Colon (tissue), 2 donors: ENCODE results near the gene KCNC4.

ENCODE experiments used
- FAIRE-seq: peaks from 2 replicates; lab custom pipeline; 2012; peaks lifted over from hg19 to GRCh38; lab: Jason Lieb, UNC
- donor health status: control.
- donor health status: control.

The KCNC4 gene

DNA sequence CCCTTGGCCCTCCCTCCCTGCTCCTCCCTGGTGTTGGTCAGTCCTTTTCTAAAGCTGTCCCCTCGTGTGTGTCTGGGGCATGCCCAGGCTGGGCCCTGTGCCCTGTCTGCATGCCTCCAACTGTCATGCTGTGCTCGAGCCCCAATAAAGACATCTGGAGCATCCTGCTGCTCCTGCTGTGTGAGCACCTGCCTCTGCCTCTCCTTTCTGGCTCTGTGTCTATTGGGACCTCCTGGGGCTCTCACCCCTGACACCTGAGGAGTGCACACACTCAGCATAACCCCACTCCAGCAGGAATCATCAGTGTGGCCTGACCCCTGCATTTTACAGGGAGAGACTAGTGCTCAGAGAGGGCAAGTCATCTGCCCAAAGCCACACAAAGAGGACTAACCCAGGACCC lies 23.7 kb downstream of the KCNC4 start:
- no peak for FAIRE-seq

DNA sequence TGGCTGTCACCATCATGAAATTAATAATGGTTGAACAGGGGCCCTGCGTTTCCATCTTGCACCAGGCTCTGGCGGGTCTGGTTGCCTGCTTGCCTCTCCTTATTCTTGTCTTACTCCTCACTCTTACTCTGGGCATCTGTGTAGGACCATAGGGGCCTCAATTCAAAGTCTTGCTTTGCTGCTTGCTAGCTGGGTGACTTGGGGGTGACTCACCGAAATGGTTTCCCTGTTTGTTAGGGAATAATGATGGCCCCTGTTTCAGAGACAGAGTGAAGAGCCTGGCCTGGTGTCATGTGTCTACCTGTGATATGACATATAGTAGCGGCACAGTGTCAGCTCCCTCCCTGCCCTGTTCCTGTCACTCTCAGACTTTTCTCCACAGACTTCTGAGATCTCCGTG lies 24.6 kb downstream of the KCNC4 start:
- FAIRE-seq: no peak

DNA sequence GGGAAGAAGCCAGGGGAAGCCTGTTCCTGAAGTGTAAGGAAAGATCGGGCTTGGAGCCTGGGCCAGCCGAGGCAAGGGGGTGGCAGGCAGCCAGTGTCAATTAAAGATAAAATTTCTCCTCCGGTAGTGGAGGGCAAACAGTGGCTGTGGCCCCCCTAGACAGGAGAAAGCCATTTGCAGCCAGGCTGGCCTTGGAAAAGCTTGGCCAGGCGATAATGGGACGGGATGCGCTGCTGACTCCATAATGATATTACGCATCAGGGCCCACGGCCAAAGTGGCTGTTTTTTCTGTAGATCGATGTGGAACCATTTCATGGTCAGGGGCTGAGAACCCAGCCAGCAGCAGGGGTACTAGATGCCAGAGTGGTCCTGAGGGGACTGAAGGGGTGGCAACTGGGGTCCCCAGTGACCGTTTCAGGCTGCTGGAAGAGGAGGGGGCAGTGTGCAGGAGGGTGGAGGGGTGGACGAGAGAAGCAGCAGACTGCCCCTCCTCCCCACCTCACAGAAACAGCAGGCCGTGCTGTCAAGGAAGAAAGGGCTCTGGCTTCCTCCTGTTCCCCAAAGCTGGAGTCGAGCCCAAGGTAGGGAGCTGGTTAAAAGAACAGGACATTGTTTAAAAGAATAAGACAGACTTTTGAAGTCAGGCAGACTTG lies 25.2 kb downstream of the KCNC4 start:
- no peak for FAIRE-seq

DNA sequence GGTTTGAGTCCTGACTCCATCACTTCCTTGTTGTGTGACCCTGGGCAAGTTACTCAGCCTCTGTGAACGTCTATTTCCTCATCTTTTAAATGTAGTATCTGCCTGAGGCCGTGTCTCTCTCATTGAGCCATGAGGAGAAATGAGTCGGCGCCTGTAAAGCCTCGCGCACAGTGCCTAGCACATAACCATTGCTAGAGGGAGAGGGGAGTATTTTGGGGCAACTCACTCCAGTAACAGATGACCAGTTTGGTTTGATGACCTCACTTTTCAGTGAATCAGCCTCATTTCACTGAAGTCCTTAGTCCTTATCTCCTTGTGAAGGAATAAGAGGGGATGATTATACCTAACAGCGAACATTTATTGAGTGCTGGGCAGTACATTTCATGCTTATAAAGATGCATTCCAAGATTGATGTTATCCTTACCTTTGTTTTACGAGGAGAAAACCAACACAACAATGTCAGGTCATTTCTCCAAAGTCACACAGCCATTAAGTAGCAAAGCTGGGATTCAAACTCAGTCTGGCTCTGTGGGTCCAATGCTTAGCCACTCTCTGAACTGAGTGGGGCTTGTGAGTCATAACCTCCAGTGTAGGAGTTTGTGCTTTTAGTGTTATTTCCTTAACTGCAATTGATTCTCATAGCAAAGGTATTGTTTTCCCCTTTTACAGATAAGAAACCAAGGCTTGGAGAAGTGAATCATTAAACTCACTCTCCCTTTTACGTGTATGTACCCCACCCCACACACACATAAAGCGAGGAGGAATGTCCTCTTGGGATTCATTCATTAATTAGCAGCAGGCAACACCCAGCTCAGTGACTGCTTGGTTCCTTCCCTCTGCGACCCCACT lies 25.9 kb downstream of the KCNC4 start:
- no peak for FAIRE-seq

DNA sequence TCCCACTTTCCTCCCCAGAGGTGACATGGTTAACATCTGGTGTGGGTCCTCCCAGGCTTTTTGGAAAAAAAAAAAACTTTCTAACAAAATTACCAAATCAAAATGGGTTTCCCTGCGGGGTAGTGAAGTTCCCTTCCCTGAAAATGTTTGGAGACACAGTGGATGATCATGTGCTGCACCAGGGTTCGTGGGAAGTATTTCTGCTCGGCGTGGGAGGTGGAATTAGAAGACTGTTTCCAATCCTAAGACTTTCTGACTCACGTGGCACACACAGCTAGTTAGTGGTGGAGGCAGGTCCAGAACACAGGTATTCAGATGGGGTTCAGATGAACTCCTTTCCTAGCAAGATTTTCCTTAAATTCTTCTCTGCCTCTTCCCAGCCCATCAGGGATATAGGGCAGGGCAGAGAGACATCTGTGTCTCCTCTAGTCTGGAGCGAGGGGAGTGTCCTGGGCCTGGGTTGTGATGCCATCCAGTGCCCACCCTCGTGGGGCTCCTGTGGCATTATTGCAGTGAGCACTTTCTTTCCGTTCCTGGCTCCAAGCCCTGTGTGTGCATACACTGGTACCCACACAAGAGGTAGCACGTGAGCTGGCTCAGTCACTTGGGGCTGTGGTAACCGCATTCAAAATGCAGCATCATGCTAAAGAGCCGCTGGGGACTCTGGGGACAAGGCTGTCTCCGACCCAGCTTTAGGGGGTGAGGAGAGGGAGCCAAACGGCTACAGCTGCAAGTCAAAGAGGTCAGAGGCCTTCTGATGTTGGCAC lies 27.5 kb downstream of the KCNC4 start:
- no peak for FAIRE-seq

DNA sequence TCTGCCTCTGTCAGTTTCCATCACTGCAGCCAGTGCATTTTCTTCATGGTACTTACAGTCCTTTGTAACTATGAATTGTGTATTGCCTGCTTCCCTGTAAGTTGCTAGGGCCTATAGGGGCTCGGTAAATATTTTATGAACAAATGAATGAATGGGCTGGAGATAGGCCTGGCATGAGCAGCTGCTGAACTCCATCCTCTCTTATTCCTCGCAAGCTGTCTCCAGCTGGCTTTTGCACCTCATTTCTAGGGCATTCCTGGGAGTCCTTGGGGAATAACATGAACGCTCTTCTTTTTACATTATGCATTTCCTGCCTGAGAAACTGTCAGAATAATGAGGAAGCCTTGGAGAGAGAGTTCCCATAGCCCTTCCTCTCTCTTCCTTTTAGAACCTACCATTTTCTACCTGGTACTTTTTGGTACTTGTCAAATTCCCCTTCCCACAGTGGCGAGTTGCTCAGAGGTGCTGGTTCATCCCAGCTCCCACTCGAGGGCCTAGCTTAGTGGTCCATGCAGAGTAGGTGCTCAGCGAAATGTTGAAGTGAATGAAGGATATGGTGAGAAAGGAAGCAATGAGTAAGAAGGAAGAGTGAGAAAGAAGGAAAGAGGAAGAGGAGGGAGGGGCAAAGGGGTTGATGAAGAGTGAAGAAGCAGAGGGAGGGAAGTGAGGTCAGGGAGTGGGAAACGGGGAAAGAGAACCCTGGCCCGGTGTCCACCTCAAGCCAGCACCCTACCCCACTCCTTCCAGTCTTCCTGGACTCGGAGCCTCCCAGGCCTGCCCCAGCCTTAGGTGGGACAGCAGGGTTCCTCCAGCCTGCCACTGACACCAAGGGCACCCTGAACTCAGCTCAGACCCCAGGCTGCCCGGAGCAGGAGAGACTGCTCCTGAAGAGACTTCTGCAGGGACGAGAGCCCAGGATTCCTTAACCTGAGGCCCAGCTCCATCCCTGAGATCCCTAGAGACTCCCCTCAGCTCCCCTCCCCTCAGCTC lies 29.6 kb downstream of the KCNC4 start:
- no peak for FAIRE-seq

DNA sequence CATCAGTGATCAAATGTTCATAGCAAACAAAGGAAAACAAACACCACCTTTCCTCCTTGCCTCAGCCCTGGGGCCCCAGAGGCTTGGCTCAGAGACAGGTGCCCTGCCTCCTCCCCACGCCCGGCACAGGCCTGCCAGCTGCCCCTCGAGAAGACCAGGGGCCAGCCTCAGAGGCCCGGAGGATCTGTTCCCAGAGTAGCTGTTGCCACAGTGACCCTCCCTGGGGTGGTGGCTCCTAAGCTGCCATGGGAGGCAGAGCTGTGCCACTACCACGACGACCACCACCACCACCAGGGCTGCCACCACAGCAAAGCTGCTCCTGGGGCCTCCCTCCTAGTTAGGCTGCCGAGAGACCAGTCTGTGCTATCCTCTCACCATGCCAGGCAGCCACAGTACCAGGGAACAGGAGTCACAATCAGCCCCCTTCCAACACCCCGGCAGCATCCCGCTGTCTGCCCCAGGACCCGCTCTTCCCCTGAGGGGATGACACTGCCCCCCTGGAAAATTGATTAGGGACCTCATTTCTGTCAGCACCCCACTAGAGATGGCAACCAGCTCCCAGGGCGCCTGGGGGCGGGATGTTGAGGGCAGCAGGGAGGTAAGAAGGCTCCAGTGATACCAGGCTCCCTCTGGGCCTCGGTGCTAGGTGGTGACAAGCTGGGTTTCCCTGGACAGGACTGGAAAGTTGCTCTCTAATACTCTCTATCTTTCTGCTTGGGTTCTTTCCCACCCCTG lies 30.5 kb downstream of the KCNC4 start:
- FAIRE-seq: no peak

DNA sequence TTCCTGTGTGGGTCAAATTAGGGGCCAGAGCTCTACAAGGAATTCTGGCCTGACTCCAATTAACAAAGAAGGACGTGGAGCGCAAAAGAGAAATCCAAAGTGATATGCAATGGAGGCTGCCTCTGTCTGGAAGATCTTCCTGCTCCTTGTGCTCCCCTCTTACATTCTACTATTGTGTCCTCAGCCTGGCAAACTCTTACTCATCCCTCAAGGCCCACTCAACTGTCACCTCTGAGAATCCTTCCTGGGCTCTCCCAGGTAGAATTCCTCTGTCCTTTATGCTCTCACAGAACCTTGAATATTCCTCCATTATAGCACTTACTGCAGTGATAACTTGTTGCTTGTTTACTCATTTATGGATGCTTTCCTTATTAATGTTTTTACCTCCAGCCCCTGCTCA lies 31.4 kb downstream of the KCNC4 start:
- no peak for FAIRE-seq

DNA sequence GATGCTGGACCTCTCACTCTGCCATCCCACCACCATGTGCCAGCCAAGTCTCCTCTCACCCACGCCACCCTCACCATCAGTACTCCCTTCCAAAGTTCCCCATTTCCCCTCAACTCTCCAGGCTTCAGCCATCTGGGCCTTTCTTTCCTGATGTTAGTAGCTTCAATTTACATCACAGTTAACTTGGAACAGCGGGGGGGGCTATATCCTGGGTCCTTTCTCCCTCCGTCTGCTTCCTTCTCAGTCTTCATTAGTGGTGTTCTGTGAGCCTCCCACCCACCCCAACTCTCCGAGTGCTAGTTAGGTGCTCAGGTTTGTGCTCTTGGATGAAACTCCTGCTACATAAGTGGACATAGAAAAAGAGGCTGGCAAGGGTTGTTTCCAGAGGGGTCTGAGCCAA lies 31.9 kb downstream of the KCNC4 start:
- FAIRE-seq: no peak

DNA sequence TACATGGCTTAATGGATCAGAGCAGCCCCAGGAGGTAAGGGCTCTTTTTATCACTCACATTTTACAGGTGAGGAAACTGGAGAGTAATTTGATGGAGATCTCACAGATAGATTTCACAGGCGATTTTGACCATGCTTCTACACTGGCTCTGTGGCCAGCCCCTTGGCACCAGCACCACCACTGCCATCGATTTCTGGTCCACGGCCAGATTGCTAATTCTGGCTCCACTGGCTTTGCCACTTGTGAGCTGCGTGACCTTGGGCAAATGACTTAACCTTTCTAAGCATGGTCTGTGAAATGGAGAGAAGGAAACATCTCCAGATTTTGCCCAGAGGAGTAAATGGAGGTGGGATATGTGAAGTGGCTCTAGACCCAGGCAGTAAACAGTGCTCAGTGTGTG lies 32.6 kb downstream of the KCNC4 start:
- FAIRE-seq: no peak

DNA sequence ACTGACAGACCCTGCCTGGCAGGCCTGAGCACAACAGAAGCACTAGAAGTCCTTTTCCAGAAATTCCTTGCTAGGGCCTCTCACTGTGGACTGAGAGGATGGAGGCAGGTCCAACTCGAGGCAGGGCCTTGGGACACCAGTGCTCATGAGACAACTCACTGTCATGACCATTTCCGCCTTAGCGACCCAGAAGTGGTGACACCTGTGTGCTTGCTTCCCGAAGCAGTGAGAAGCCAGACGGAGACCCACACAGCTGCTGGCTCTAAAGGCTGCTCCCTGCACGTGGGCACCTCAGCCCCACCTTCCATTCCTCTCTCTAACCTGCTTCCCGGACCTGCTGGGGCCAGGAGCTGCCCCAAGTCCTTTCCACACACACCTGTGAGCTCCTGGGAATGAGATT lies 33.0 kb downstream of the KCNC4 start:
- FAIRE-seq: no peak

DNA sequence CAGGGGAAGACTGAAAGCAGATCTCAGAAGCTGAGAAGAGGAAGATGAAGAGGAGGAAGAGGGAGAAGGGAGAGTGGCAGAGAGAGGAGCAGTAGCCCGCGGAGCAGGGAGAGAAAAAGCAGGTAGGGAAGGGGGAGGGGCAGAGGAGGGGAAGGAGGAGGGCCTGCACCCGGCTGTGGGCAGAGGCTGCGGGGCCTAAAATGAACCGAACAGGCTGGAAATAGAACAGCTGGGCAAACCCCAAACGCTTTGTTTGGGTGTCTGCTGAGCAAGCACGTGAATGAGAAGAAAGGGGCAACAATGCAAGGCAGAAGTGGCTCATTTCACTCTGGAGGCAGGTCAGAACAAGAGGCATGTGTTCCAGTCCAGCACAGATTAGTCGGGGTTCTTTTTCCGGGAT lies 33.5 kb downstream of the KCNC4 start:
- FAIRE-seq: no peak

DNA sequence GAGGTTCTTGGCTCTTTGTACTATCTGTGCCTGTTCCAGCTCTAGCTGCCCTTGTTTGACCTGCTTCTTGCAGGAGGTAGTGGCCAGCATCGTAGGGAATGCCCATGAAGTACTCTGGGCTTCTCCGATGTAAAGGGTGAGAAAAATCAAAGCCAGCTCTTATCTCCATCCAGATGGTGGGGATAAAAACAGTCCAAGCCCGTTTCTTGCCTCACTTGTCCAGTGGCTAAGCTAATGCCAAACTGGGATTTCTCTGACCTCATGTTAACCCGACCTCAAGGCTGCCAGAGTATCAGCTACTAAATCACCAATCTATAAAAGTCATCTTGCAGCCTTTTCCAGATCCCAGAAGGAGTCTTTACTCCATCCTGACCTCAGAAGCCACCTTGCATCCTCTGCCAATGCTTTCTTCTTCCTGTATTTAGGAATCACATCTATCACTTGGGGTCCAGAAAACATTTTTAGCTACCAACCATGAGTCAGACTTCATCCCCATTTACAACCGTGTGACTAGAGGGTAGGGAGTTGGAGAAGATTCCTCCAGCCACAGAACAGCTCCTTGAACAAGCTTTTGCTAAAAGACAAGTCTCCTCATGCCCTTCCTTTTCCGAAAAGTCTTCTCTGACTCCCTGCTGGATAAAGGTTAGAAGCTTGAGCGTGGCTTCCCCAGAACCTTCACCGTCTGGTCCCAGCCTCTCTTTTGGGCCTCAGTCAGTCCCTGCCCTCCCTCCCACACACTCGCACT lies 35.9 kb downstream of the KCNC4 start:
- no peak for FAIRE-seq

DNA sequence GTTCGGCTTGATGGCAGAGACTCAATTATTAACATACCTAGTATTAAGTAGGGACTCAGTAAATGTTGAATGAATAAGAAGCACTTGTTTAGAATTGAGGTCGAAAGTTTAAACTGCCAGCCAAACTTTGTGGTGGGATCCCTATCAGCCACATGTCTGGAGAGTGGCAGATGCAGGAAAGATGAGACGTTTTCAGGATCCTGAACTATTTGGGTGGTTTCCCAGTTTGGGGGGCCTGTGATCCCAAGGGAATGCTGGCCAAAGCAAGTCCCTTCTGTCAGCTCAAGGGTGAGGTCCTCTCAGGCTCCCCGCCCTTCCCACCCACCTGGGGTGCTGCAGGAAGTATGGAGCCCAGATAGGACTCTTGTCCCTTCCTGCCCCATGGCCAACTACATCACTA lies 38.6 kb downstream of the KCNC4 start:
- FAIRE-seq: no peak

DNA sequence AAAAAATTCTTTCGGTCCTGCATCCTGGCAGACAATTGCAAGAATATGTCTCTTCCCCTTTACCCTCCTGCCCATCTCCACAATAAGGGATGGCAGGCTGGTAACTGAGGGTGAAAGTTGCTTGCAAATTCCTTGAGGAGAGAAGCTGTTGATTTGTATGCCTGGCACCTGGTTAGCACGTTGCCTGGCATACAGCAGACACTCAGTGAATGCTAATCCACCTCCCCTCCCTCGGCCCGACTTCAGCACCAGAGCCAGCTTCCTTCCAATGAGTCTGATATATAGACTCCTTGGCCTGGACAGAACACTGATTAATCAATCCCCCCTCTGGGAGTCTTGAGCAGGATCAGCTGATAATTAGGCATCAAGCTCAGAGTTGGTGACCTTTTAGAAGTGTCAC lies 39.1 kb downstream of the KCNC4 start:
- no peak for FAIRE-seq

DNA sequence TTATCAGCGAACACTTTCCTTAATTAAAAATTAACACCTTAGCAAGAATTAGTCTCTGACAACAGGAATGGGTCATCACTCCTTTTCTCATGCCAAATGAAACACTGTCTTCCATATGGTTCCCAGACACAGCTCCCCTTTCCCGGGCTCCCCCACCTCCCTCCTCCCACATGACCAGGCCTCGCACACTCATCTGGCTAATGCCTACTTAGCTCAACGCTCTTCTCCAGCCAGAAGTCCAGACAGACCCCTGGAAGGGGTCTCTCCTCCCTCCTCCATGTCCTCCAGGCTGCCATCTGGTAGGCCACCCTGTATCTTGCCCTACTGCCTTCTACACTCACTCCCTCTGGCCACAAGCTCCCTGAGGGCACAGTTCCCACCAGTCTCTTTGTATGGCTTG lies 39.9 kb downstream of the KCNC4 start:
- FAIRE-seq: no peak

DNA sequence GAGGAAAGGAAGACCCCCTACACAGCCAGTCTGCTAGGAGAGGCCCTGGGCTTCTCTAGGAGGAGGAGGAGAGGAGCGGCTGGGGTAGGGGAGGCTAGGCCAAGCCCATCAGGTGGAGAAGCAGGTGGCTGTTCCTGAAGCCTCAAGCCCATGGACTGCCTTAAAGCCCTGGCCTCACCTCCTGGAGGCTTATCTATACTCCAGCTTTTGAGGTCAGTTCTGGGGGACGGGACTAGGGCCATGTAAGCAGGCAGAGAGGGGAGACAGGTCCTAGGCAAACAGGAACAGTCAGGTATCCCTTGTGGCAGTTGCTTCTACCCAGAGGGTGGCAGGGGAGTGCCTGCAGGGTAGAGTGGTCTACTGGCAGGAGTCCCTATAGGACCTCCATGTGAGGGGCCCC lies 40.6 kb downstream of the KCNC4 start:
- no peak for FAIRE-seq

DNA sequence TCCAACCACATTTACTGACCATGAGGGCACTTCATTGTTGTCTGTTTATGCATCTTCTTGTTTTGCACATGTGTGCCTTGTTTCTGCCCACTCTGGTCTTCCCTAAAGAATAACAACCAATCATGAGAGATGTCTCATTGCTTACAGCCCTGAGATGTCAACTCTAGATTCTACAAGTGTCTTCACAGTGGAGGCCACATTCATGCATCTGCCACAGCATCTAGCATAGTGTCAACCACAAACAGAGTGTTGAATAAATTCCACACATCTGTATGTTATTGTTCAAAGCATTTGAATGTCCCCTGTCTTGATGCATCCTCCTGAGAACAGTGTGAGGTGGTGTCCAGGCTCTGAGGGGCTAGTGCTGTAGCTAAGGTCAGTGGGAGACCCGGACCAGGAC lies 43.1 kb downstream of the KCNC4 start:
- FAIRE-seq: no peak

DNA sequence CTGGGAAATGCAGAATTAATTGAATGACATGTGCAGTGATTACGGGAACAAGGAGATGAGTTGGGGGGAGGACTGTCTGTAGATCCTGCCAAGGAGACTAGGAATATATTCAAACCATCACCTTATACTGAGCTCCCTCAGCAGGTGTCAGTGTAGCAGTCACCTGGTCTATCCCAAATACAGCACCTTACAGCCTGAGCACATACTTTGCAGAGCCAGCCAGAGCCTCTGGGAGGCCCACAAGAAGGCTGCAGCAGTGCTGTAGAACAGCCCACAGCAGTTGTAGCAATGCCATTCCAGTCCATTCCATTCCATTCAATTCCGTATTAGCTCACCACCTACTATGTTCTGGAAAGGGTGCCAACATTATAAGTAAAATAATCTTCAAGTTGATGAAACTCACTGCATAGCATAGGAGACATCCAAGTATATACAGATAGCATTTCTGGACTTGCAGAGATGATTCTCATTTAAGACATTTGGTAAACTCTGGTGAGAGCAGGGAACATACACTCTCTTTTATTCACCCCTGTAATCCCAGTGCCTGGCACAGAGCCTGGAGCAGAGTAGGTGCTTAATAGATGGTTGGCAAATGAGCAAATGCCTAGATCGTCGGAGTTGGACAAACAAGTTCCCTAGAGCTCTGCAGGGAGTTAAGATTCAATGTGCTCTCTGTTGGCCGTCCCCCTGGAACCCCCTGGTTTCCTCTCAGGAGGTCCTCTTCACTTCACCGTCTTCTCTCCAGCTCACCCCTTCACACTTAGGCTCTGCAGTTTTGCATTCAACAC lies 44.7 kb downstream of the KCNC4 start:
- no peak for FAIRE-seq

DNA sequence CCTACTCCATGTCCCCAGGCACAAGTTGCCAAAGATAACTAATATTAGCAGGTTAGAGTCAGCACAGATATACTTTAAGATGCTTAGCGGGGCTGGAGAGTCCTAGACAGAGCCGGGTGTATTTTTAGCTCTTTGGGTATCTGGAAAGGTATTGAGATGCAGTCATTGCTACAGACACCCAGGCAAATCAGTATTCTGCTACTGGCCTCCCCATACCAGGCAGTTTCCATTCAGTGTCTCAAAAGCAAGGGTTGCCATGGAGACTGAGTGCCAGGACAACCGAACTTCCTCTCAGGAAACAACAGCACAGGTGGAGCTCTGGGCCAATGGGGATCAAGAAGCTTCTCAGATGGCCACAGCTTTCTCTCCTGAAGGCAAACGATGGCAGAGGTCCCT lies 45.3 kb downstream of the KCNC4 start:
- no peak for FAIRE-seq
